ENCODE data around the gene NR3C1.

GRCh38 chr5:143297756-143298155 is 105.7 kb downstream of the NR3C1 start:
- no peak for TF ChIP-seq TOX (CRISPR knock-in tag; IDR thresholded peaks at IDR 0.05; ENCODE audit: borderline replicate concordance)
- TF ChIP-seq PPARA (CRISPR knock-in tag; IDR thresholded peaks at IDR 0.05; ENCODE audit: borderline replicate concordance): no peak
- TF ChIP-seq CSDC2 (CRISPR knock-in tag; IDR thresholded peaks at IDR 0.05): no peak

Data from SK-N-SH treated with all-trans-retinoic acid at 6 μM for 48 hours (cell line).